LNCAP (cell line): ENCODE results near the gene WDR37.

Source experiments
- CTCF ChIP-seq: fragments of 450-650 bp; IDR thresholded peaks from 2 replicates; pipeline ENCODE4 v1.5.1; 2017; ENCODE audit warnings: mild to moderate bottlenecking

The WDR37 gene

GRCh38 chr10:1050145-1050544 lies 6.0 kb upstream of the WDR37 start:
- TF ChIP-seq CTCF = no peak

GRCh38 chr10:1050554-1050953 lies 5.6 kb upstream of the WDR37 start:
- TF ChIP-seq CTCF = no peak

GRCh38 chr10:1054684-1055083 lies 1.5 kb upstream of the WDR37 start:
- TF ChIP-seq CTCF = no peak

GRCh38 chr10:1057106-1057657 lies 997 bp downstream of the WDR37 start:
- TF ChIP-seq CTCF = no peak

GRCh38 chr10:1058017-1058416 lies 1.8 kb downstream of the WDR37 start:
- no peak for TF ChIP-seq CTCF

- TF ChIP-seq CTCF = no peak
Observed at GRCh38 chr10:1059902-1060301, 3.7 kb downstream of the WDR37 start.

GRCh38 chr10:1061930-1062774 lies 6.0 kb downstream of the WDR37 start:
- TF ChIP-seq CTCF = no peak
